Measurements from ENCODE around the gene NCAPD3.
"Not testable (repeated sequence)": the region's sequence is repeated elsewhere in the genome, so short reads cannot be mapped to it uniquely, and the experiment has no call there.

DNA sequence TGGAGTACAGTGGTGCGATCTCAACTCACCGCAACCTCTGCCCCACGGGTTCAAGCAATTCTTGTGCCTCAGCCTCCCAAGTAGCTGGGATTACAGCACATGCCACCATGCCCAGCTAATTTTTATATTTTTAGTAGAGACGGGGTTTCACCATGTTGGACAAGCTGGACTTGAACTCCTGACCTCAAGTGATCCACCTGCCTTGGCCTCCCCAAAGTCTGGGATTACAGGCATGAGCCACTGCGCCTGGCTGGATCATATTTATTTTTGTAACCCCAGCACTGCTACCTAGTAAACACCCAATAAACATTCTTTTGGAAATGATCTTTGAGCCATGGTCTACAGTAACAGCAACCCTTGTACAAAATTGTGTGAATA lies 31.4 kb upstream of the NCAPD3 start:
- TF ChIP-seq, protein P1, sequence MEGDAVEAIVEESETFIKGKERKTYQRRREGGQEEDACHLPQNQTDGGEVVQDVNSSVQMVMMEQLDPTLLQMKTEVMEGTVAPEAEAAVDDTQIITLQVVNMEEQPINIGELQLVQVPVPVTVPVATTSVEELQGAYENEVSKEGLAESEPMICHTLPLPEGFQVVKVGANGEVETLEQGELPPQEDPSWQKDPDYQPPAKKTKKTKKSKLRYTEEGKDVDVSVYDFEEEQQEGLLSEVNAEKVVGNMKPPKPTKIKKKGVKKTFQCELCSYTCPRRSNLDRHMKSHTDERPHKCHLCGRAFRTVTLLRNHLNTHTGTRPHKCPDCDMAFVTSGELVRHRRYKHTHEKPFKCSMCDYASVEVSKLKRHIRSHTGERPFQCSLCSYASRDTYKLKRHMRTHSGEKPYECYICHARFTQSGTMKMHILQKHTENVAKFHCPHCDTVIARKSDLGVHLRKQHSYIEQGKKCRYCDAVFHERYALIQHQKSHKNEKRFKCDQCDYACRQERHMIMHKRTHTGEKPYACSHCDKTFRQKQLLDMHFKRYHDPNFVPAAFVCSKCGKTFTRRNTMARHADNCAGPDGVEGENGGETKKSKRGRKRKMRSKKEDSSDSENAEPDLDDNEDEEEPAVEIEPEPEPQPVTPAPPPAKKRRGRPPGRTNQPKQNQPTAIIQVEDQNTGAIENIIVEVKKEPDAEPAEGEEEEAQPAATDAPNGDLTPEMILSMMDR (IDR thresholded peaks at IDR 0.05), result not testable (repeated sequence)
- not testable (repeated sequence) for TF ChIP-seq EP300 (IDR thresholded peaks at IDR 0.05); POLR2A (IDR thresholded peaks at IDR 0.05; ENCODE audit: low read depth)

Data from esophagus muscularis mucosa (tissue), 4 donors.